ENCODE measurements around the gene MREG.

Gene MREG

DNA sequence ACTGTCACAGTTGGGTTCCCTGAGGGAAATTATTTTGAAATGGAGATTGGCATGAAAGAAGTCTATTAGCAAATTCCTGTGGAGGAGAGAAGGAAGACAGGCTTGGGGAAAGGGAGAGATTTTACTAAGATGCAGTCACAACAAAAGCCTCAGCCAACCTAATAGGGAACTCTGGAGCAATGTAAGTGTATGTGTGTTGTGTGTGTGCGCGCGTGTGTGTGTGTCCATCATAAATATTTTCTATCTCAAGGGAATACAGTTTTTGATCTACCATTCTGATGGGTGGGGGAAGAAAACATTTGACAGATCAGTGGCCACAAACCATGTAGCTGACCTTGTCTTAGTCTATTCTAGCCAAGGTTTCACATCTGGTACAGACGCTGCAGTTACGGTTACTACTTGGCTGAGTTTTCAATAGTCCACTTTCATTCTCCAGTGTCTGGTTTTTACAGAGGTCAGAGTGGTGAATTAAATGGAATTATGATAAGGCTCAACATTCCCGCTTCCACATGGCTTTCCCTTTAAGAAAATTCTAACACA is 72.6 kb downstream of the MREG start:
- no peak for DNase-seq (ENCODE audit: low spot score)
- TF ChIP-seq, protein P1, sequence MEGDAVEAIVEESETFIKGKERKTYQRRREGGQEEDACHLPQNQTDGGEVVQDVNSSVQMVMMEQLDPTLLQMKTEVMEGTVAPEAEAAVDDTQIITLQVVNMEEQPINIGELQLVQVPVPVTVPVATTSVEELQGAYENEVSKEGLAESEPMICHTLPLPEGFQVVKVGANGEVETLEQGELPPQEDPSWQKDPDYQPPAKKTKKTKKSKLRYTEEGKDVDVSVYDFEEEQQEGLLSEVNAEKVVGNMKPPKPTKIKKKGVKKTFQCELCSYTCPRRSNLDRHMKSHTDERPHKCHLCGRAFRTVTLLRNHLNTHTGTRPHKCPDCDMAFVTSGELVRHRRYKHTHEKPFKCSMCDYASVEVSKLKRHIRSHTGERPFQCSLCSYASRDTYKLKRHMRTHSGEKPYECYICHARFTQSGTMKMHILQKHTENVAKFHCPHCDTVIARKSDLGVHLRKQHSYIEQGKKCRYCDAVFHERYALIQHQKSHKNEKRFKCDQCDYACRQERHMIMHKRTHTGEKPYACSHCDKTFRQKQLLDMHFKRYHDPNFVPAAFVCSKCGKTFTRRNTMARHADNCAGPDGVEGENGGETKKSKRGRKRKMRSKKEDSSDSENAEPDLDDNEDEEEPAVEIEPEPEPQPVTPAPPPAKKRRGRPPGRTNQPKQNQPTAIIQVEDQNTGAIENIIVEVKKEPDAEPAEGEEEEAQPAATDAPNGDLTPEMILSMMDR (IDR thresholded peaks at IDR 0.05; ENCODE audit: extremely low read depth, insufficient read depth, missing control alignments), result no peak
- in situ Hi-C loops (cut with MboI; ENCODE audit: low pct_unique_long_range_greater_than_20kb, low sequenced_read_pairs, unreplicated experiment), result no loop called here

DNA sequence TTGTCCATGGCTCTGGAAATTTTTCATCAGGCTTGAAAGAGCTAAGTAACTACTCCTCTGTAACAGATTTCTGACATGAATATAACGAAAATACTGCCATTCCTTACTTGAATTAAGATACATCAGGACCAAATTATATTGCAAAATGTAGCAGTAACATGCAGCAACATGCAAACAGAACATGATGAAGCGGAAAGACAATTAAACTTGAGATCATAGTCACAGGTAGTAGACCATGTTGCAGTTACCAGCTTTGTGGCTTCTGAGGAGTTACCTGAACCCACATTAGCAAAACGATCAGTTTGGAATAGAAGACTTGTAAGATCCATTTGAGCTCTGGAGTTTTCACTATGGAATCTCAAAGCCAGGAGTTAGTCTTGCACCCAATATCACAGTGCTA is 76.2 kb downstream of the MREG start:
- in situ Hi-C loops (cut with MboI; ENCODE audit: low pct_unique_long_range_greater_than_20kb, low sequenced_read_pairs, unreplicated experiment), result no loop called here
- TF ChIP-seq, protein P1 (IDR thresholded peaks at IDR 0.05; ENCODE audit: extremely low read depth, insufficient read depth, missing control alignments), result no peak
- DNase-seq (ENCODE audit: low spot score), result no peak

DNA sequence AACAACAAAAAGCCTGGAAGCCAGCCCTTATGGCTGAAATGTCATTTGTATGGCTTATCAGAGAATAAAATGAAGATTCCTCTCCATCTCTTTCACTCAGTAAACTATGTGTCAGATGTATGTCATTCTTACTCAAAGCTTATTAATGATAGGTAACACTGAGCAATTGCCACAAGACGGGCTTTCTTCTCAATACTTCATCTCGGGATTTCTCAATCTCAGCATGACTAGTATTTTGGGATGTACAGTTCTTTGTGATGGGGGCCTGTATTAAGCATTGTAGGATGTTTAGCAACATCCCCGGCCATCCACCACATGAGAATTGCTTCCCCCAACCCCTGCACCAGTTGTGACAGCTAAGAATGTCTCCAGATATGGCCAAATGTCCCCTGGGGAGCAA is 80.2 kb downstream of the MREG start:
- TF ChIP-seq, protein P1 (IDR thresholded peaks at IDR 0.05; ENCODE audit: extremely low read depth, insufficient read depth, missing control alignments), result no peak
- no peak for DNase-seq (ENCODE audit: low spot score)
- in situ Hi-C loops (cut with MboI; ENCODE audit: low pct_unique_long_range_greater_than_20kb, low sequenced_read_pairs, unreplicated experiment), result no loop called here

DNA sequence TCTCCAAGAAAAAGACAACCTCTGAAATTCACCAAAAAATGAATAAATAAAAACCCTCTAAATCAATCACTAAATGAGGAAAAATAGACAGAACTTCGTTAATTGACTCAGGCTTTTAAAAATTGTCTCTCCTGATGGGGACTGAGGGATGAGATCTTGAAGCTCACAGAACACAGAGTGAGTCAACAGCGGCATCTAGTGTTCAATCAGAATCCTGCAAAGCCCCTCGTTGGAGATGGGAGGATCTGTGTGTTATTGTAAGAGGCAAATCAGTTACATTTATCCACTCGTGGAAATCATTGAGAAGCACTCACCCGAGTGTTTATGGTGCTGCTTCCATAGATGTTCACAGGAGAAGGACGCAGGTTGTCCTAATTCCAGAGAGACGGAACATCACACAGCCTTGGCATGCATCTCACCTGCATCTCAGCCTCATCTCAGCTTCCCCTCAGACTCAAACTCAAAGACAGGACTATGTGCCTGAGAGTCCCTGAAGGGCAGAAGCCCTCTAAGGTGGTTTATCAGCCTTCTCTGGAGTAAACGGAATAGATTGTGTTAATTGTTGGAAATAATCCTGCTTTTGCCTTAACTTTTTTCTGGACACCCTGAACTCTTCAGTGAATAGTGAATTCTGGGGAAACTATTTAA is 82.0 kb downstream of the MREG start:
- in situ Hi-C loops (cut with MboI; ENCODE audit: low pct_unique_long_range_greater_than_20kb, low sequenced_read_pairs, unreplicated experiment), result no loop called here
- DNase-seq (ENCODE audit: low spot score), result peak; percentile 47
- TF ChIP-seq, protein P1 (IDR thresholded peaks at IDR 0.05; ENCODE audit: extremely low read depth, insufficient read depth, missing control alignments), result peak; percentile 89

DNA sequence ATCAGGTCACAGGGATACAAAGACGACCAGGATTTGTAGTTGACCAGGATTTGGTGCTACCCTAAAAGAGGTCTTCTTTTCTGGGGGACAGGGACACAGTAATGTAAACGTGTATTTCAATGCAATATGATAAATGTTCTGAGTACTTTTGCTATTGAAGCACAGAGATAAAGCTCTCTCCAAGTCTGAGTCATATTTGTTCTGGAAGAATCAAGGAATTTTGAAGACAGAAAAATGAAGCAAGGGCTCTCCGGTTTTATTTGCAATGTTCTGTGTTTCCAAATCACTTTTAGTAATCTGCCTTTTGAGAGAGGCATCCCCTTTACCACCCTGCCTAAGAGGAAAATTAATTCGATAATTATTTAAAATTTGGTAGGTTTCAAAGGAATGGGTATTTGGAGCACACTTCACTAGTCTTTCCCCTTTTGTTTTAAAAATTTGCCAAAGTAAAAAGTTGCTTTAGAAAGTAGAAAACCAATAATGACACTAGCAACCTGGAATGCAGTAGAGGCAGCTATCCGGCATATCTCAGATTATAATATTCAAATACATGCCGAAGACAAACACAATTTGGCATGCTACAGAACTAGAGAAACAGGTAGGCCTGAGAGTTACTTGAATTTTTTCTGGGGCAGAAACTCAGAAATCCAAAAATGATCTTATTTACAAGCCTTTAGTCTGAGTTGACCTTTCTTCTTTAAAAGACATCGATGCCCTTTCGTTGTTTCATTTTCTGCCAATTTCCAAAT is 82.7 kb downstream of the MREG start:
- no peak for DNase-seq (ENCODE audit: low spot score)
- in situ Hi-C loops (cut with MboI; ENCODE audit: low pct_unique_long_range_greater_than_20kb, low sequenced_read_pairs, unreplicated experiment), result no loop called here
- TF ChIP-seq, protein P1 (IDR thresholded peaks at IDR 0.05; ENCODE audit: extremely low read depth, insufficient read depth, missing control alignments), result no peak

DNA sequence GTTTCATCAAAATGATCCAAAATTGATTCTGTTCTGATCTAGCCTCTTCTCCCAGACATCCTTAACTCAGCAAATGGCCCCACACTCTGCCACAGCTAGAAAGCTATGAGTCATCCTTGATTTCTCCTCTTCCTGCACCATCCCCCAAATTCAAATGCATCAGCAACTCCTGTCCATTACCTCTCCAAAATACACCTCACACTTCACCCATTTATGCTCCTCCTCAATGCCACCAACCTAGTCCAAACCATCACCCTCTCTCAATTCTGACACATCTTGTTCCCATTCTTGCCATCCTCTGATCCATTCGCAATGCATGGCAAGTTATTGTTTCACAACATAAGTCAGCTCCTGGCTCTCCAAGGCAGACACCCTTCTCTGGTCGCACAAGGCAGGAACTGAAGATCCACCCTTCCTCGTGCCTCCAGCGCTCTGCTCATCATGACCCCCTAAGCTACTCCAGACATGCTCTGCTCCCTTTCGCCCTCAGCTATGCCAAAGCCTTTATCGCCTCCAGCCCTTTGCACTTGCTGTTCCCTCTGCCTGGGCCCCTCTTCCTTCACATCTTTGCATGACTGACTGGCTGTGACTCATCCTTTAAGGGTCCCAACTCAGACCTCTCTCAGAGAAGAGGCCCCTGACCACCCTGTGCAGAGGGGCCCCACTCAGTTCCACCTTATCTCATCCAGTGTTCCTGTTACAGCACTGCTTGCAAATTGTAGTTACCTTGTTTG is 83.6 kb downstream of the MREG start:
- no peak for DNase-seq (ENCODE audit: low spot score)
- in situ Hi-C loops (cut with MboI; ENCODE audit: low pct_unique_long_range_greater_than_20kb, low sequenced_read_pairs, unreplicated experiment), result no loop called here
- TF ChIP-seq, protein P1 (IDR thresholded peaks at IDR 0.05; ENCODE audit: extremely low read depth, insufficient read depth, missing control alignments), result no peak
